IMR-90 (cell line): ENCODE results near the gene CHN1. TPM values are rescaled to one million over a fixed set of nuclear protein-coding genes. Genes with fewer than 3 reads are reported as not detected.
A peak's percentile ranks its signal among the peaks of the same experiment; 100 is the strongest.

Source experiments
- ATAC-seq: fragments of 200-7000 bp; cut with Tn5 transposase; 2 replicates; pipeline ENCODE4 v1.9.1; 2020; ENCODE audit warnings: low read depth, mild to moderate bottlenecking, moderate library complexity
- Bru-seq: library from RNA; stranded (reverse); fragments of 400-500 nt; gene quantifications from one replicate; lab custom pipeline; 2021; lab: Mats Ljungman, UMichigan
- BruChase-seq, 2 experiments: library from RNA; stranded (reverse); fragments of 400-500 nt; gene quantifications; one replicate each; lab custom pipeline; 2021; lab: Mats Ljungman, UMichigan
- BruUV-seq: library from RNA; stranded (reverse); fragments of 400-500 nt; replicated peaks from 2 replicates; lab custom pipeline; 2021; lab: Mats Ljungman, UMichigan
- CTCF ChIA-PET: fragments of 300-600 bp; formaldehyde crosslinking; extraction: SDS; loops from one replicate; lab custom pipeline; 2021; ENCODE audit warnings: antibody characterized with exemption; lab: Yijun Ruan, JAX
- POLR2A ChIA-PET: fragments of 300-600 bp; sonication (Branson Sonifier 250); formaldehyde crosslinking; loops from one replicate; lab custom pipeline; 2022; ENCODE audit warnings: antibody characterized with exemption; ENCODE audit not compliant: unreplicated experiment; lab: Charles Lee
- DNase-seq: peaks from one replicate; pipeline ENCODE4 v3.0.0; 2013
- H2AFZ ChIP-seq: replicated peaks from 2 replicates; pipeline ENCODE3; 2013; ENCODE audit warnings: low read length, mild to moderate bottlenecking; ENCODE audit not compliant: poor library complexity
- H2AK5ac ChIP-seq: 2 replicates; pipeline ENCODE4 v1.6.1; 2013; ENCODE audit warnings: low read depth, low read length, inconsistent platforms
- H2AK9ac ChIP-seq: replicated peaks from 2 replicates; pipeline ENCODE3; 2013; ENCODE audit warnings: mild to moderate bottlenecking, low read depth, low read length, moderate library complexity; ENCODE audit not compliant: poor library complexity
- H2BK120ac ChIP-seq: 2 replicates; pipeline ENCODE4 v1.6.1; 2013; ENCODE audit warnings: low read depth, low read length, inconsistent platforms
- H2BK15ac ChIP-seq: 3 replicates; pipeline ENCODE4 v1.6.1; 2013; ENCODE audit warnings: low read depth, low read length, inconsistent platforms
- H2BK20ac ChIP-seq: 2 replicates; pipeline ENCODE4 v1.6.1; 2013; ENCODE audit warnings: low read depth, mild to moderate bottlenecking, inconsistent platforms, low read length, moderate library complexity
- H2BK5ac ChIP-seq: 2 replicates; pipeline ENCODE4 v1.6.1; 2013; ENCODE audit warnings: mild to moderate bottlenecking, low read depth, low read length, inconsistent platforms; ENCODE audit not compliant: poor library complexity, severe bottlenecking
- H3K14ac ChIP-seq: replicated peaks from 2 replicates; pipeline ENCODE4 v1.6.1; 2013; ENCODE audit warnings: low read depth, low read length, inconsistent platforms
- H3K18ac ChIP-seq: 2 replicates; pipeline ENCODE4 v1.6.1; 2013; ENCODE audit warnings: low read depth, low read length, control low read depth
- H3K23ac ChIP-seq: 2 replicates; pipeline ENCODE4 v1.6.1; 2013; ENCODE audit warnings: low read depth, low read length, inconsistent platforms
- H3K27ac ChIP-seq: 2 replicates; pipeline ENCODE4 v1.5.1; 2013; ENCODE audit warnings: mild to moderate bottlenecking, control low read depth, low read length; ENCODE audit not compliant: insufficient read depth
- H3K27me3 ChIP-seq: 2 replicates; pipeline ENCODE4 v1.6.1; 2013; ENCODE audit warnings: low read length; ENCODE audit not compliant: control insufficient read depth, insufficient read depth
- H3K36me3 ChIP-seq: 2 replicates; pipeline ENCODE4 v1.6.1; 2013; ENCODE audit warnings: low read length, mixed read lengths; ENCODE audit not compliant: control insufficient read depth, insufficient read depth
- H3K4ac ChIP-seq: 2 replicates; pipeline ENCODE4 v1.6.1; 2013; ENCODE audit warnings: low read depth, low read length, inconsistent platforms
- H3K4me1 ChIP-seq: 2 replicates; pipeline ENCODE4 v1.6.1; 2013; ENCODE audit warnings: low read length, mixed read lengths; ENCODE audit not compliant: control insufficient read depth, insufficient read depth
- H3K4me2 ChIP-seq: 2 replicates; pipeline ENCODE4 v1.6.1; 2013; ENCODE audit warnings: low read depth, mild to moderate bottlenecking, control low read depth, low read length, moderate library complexity
- H3K4me3 ChIP-seq: 2 replicates; pipeline ENCODE4 v1.5.1; 2013; ENCODE audit warnings: low read depth, mild to moderate bottlenecking, control low read depth, low read length, moderate library complexity; ENCODE audit not compliant: insufficient read depth
- H3K56ac ChIP-seq: 2 replicates; pipeline ENCODE4 v1.6.1; 2013; ENCODE audit warnings: low read length, inconsistent platforms; ENCODE audit not compliant: insufficient read depth; ENCODE audit errors: extremely low read depth
- H3K79me1 ChIP-seq, 2 experiments: 2 replicates each; pipeline ENCODE4 v1.6.1; 2013; ENCODE audit warnings: low read length in 2 of 2, inconsistent platforms in 1 of 2, low read depth in 1 of 2
- H3K9ac ChIP-seq: 2 replicates; pipeline ENCODE4 v1.6.1; 2013; ENCODE audit warnings: low read depth, low read length, control low read depth
- H3K9me1 ChIP-seq: 2 replicates; pipeline ENCODE4 v1.6.1; 2013; ENCODE audit warnings: low read length, inconsistent platforms; ENCODE audit not compliant: insufficient read depth
- H3K9me3 ChIP-seq: 2 replicates; pipeline ENCODE4 v1.6.1; 2013; ENCODE audit warnings: low read length; ENCODE audit not compliant: control insufficient read depth, insufficient read depth
- H4K20me1 ChIP-seq: 2 replicates; pipeline ENCODE4 v1.6.1; 2013; ENCODE audit warnings: low read length, inconsistent platforms; ENCODE audit not compliant: insufficient read depth
- H4K5ac ChIP-seq: 2 replicates; pipeline ENCODE4 v1.6.1; 2013; ENCODE audit warnings: mild to moderate bottlenecking, low read depth, low read length, control low read depth
- H4K8ac ChIP-seq, 2 experiments: 2 replicates each; pipeline ENCODE4 v1.6.1; 2013; ENCODE audit warnings: low read depth in 2 of 2, low read length in 2 of 2, control low read depth in 1 of 2, inconsistent platforms in 1 of 2
- H4K91ac ChIP-seq: 2 replicates; pipeline ENCODE4 v1.6.1; 2013; ENCODE audit warnings: low read depth, low read length, inconsistent platforms; ENCODE audit not compliant: insufficient read depth
- MAZ ChIP-seq: IDR thresholded peaks from 2 replicates; pipeline ENCODE4 v1.6.1; 2012; ENCODE audit warnings: low read depth, mild to moderate bottlenecking, low read length, improper control_type of control experiment, moderate library complexity, borderline replicate concordance
- MXI1 ChIP-seq: IDR thresholded peaks from 2 replicates; pipeline ENCODE4 v1.6.1; 2012; ENCODE audit warnings: low read depth, mild to moderate bottlenecking, low read length, moderate library complexity, borderline replicate concordance
- RAD21 ChIP-seq: IDR thresholded peaks from 2 replicates; pipeline ENCODE4 v1.6.1; 2012; ENCODE audit warnings: low read length, improper control_type of control experiment
- RCOR1 ChIP-seq: IDR thresholded peaks from 2 replicates; pipeline ENCODE4 v1.6.1; 2012; ENCODE audit warnings: mild to moderate bottlenecking, low read length, improper control_type of control experiment; ENCODE audit not compliant: insufficient replicate concordance
- WGBS, 2 experiments: methylation state at CpG; one replicate each; pipeline versions ENCODE4 v1.1.5 to v1.1.7; 2013; ENCODE audit warnings: missing lambda C conversion rate in 2 of 2; ENCODE audit not compliant: insufficient read length in 1 of 2; ENCODE audit errors: extremely low coverage in 2 of 2; 5-methylcytosine and 5-hydroxymethylcytosine counted together
- dilution Hi-C: fragments of 300-500 bp; cut with HindIII; formaldehyde crosslinking; loops from one replicate; pipeline ENCODE4 v1.14.3; 2018; ENCODE audit warnings: low sequenced_read_pairs; ENCODE audit not compliant: unreplicated experiment
- in situ Hi-C: fragments of 300-500 bp; cut with MboI; formaldehyde crosslinking; loops from 3 replicates; pipeline ENCODE4 v1.14.3; 2019; ENCODE audit warnings: low sequenced_read_pairs, inconsistent platforms, mixed read lengths
- intact Hi-C: fragments of 100-400 bp; cut with micrococcal nuclease; formaldehyde crosslinking; loops from 2 replicates; pipeline ENCODE4 v1.10.0; 2022
- long read RNA-seq: library from polyadenylated mRNA; unstranded; transcript quantifications from one replicate; pipeline ENCODE4 v2.0.0, GENCODE V29; 2021; ENCODE audit not compliant: unreplicated experiment
- polyA plus RNA-seq, 3 experiments: library from polyadenylated mRNA; depleted of rRNA; stranded (reverse); fragments of >200 nt; gene quantifications; 2 replicates each; pipeline ENCODE4 v1.2.3, GENCODE V29; 2012; ENCODE audit warnings: low replicate concordance in 1 of 3
- total RNA-seq: library from RNA; depleted of rRNA; stranded (reverse); fragments of >200 nt; gene quantifications from 2 replicates; pipeline ENCODE4 v1.2.3, GENCODE V29; 2012; rRNA removed
- TF ChIP-seq, protein P1 (sequence below): conservative IDR thresholded peaks from 2 replicates; pipeline ENCODE4 v1.5.1; 2012; ENCODE audit warnings: mild to moderate bottlenecking, low read depth, low read length, improper control_type of control experiment

CHN1 gene, protein sequence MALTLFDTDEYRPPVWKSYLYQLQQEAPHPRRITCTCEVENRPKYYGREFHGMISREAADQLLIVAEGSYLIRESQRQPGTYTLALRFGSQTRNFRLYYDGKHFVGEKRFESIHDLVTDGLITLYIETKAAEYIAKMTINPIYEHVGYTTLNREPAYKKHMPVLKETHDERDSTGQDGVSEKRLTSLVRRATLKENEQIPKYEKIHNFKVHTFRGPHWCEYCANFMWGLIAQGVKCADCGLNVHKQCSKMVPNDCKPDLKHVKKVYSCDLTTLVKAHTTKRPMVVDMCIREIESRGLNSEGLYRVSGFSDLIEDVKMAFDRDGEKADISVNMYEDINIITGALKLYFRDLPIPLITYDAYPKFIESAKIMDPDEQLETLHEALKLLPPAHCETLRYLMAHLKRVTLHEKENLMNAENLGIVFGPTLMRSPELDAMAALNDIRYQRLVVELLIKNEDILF
- total RNA-seq: 54.4 and 58.4 TPM in 2 replicates
- polyA plus RNA-seq (2012; rRNA removed): 65.3 and 66.9 TPM in 2 replicates
- polyA plus RNA-seq (2012; cell fraction: cytosol; rRNA removed): 19.4 and 37.8 TPM in 2 replicates
- polyA plus RNA-seq (2012; cell fraction: nucleus; rRNA removed; ENCODE audit: low replicate concordance): 4.6 and 47.5 TPM in 2 replicates
- percentile 69 among the genes with signal in this experiment for Bru-seq, nascent RNA
- percentile 54 among the genes with signal in this experiment for BruChase-seq, experiment 1, labeled RNA remaining after a 6-hour chase
- BruChase-seq, experiment 2, labeled RNA remaining after a 2-hour chase: percentile 53 among the genes with signal in this experiment
- long read RNA-seq, transcript CHN1-201 (7 exons, 2,047 nt): major isoform, 81 of 105 reads
- long read RNA-seq, partial matches to known transcripts: 10 of 105 reads
- long read RNA-seq, other reads (novel, unspliced or antisense): 14 of 105 reads

DNA sequence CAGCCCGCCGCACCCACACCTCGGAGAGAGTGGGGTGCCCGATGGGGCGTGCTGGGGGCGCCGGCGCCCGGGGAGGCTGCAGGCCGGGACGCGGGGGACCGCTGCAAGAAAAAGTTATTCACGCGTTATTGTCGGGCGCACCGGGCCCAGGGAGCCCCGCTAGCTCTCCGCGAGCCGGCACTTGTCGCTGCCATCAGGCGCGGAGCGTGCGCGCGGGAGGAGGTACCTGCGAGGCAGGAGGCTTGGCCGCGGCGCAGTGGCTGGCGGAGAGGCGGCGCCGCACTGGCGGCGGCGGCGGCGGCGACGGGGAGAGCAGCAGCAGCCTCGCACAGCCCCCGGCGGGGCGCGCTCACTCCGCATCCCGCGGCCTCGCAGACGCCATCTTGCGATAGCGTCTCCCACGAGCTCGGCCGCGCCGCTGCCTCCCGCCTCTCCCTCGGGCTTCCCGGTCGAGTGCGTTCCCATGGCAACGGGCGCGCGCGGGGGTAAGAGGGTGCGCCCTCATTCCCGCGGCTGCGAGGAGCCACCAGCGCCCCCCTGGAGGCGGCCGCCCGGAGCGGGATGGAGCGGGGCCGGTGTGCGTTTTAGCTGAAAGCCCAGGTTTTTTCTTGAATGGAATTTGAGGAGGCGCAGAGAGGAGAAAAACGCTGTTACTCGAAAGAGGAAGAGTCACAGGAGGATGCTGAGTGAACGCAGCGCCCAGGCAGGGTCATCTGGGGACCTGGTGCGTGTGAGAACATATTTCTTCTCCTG, at the start of gene CHN1:
Gene CHN1, minus strand, starts transcription at position 402 of the 753 bp plus-strand sequence. CDS start 469 bp downstream, outside the sequence.
- H2AFZ ChIP-seq: peak within 1 kb of the TSS; percentile 96
- peak within 1 kb of the TSS; percentile 91 for H3K4me2 ChIP-seq
- ChIA-PET CTCF (interaction anchor here (0.6 to 0.8 kb wide), 2 partner anchors 11 to 161 kb away, joined by 3 to 4 read pairs; no protein-coding TSS in a partner anchor), POLR2A (no interaction called here)
- H3K4ac ChIP-seq: no peak within 1 kb of the TSS
- no peak within 1 kb of the TSS for H2BK15ac ChIP-seq
- 1% methylated on average over 23 of the region's 89 CpGs; no CpG with 5 or more reads in 1 of the 2 experiments for WGBS, 2 experiments
- H4K20me1 ChIP-seq: no peaks in the 10 kb centered on the region
- dilution Hi-C loops: no loop called here
- H3K4me3 ChIP-seq: peak within 1 kb of the TSS; percentile 66
- H2BK20ac ChIP-seq: no peak within 1 kb of the TSS
- H3K9me1 ChIP-seq: no peaks in the 10 kb centered on the region
- H3K18ac ChIP-seq: no peak within 1 kb of the TSS
- H3K4me1 ChIP-seq: no peaks in the 10 kb centered on the region
- H4K8ac ChIP-seq: 0 out of 4 replicates have a peak within 1 kb of the TSS, but pooled peaks of 1 of the 2 experiments have one; percentile 5
- BruUV-seq: no TSS peak
- no peak within 1 kb of the TSS for H2BK120ac ChIP-seq
- H3K9ac ChIP-seq: 0 out of 2 replicates have a peak within 1 kb of the TSS, but pooled peaks have one; percentile 15
- peaks cover 22% of the 10 kb centered on the region for H3K27me3 ChIP-seq
- TF ChIP-seq RAD21 (0 out of 2 replicates have a peak, but pooled peaks have one; percentile 8), MAZ (peak; percentile 48; the same call in 1 of the 2 replicates), RCOR1 (no peak), MXI1 (peak; percentile 76; the same call in 1 of the 2 replicates)
- TF ChIP-seq, protein P1, sequence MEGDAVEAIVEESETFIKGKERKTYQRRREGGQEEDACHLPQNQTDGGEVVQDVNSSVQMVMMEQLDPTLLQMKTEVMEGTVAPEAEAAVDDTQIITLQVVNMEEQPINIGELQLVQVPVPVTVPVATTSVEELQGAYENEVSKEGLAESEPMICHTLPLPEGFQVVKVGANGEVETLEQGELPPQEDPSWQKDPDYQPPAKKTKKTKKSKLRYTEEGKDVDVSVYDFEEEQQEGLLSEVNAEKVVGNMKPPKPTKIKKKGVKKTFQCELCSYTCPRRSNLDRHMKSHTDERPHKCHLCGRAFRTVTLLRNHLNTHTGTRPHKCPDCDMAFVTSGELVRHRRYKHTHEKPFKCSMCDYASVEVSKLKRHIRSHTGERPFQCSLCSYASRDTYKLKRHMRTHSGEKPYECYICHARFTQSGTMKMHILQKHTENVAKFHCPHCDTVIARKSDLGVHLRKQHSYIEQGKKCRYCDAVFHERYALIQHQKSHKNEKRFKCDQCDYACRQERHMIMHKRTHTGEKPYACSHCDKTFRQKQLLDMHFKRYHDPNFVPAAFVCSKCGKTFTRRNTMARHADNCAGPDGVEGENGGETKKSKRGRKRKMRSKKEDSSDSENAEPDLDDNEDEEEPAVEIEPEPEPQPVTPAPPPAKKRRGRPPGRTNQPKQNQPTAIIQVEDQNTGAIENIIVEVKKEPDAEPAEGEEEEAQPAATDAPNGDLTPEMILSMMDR: 0 out of 2 replicates have a peak, but pooled peaks have one; percentile 4
- H3K27ac ChIP-seq: no peak within 1 kb of the TSS; the same call in 1 of the 2 replicates
- no peak within 1 kb of the TSS for H2AK5ac ChIP-seq
- no peak within 1 kb of the TSS for H3K14ac ChIP-seq
- H3K9me3 ChIP-seq: no peaks in the 10 kb centered on the region
- peak; percentile 95 for ATAC-seq
- peak within 1 kb of the TSS; percentile 29 for H2AK9ac ChIP-seq
- no peak within 1 kb of the TSS for H4K5ac ChIP-seq
- H4K91ac ChIP-seq: no peak within 1 kb of the TSS
- H3K56ac ChIP-seq: no peak within 1 kb of the TSS
- no peaks in the 10 kb centered on the region; the same call in 1 of the 2 replicates for H3K36me3 ChIP-seq
- H2BK5ac ChIP-seq: no peak within 1 kb of the TSS
- in situ Hi-C loops: no loop called here
- peak; percentile 69 for DNase-seq
- intact Hi-C loops: loop anchor here (5.0 kb wide), 2 partner anchors 72 to 303 kb away; no protein-coding TSS in a partner anchor
- no peaks in the 10 kb centered on the region for H3K79me1 ChIP-seq
- H3K23ac ChIP-seq: no peak within 1 kb of the TSS; the same call in 1 of the 2 replicates
